Left forelimb (tissue), 1 donor: ENCODE results near the gene SLC22A6.

Source experiments
- DNase-seq: peaks from one replicate; pipeline ENCODE4 v3.0.0-alpha.2; 2018; ENCODE audit warnings: low spot score

The SLC22A6 gene

GRCh38 chr11:62931499-62932278 lies 53.1 kb downstream of the SLC22A6 start:
- peak; percentile 12 for DNase-seq

GRCh38 chr11:62930666-62931065 lies 54.1 kb downstream of the SLC22A6 start:
- peak; percentile 30 for DNase-seq

GRCh38 chr11:62930157-62930556 lies 54.6 kb downstream of the SLC22A6 start:
- DNase-seq = peak; percentile 74

- DNase-seq = no peak
Measured at GRCh38 chr11:62928011-62928410, 56.8 kb downstream of the SLC22A6 start.

GRCh38 chr11:62926680-62927455 lies 57.9 kb downstream of the SLC22A6 start:
- DNase-seq = no peak
